Activated T-helper 2 cell treated with anti-CD3 and anti-CD28 coated beads, Interferon-gamma antibody, Interleukin-2, Interleukin-4, amounts not matched to agents 10 μg/mL and 5 μg/mL and 100 μg/mL, durations not matched to agents 14 hours and 24 hours and 36 hours (primary cell): ENCODE measurements around the gene NAT9. TPM values are rescaled to one million over a fixed set of nuclear protein-coding genes. Genes with fewer than 3 reads are reported as not detected.

Source experiments
- DNase-seq: peaks from one replicate; pipeline ENCODE4 v3.0.0; 2021; ENCODE audit warnings: low spot score
- H3K27ac Mint-ChIP-seq: one replicate; pipeline ENCODE4 v1.8.0; 2021; ENCODE audit warnings: mixed read lengths
- H3K27me3 Mint-ChIP-seq: one replicate; pipeline ENCODE4 v1.8.0; 2021; ENCODE audit warnings: low read depth, mixed read lengths
- H3K36me3 Mint-ChIP-seq: one replicate; pipeline ENCODE4 v1.8.0; 2021; ENCODE audit warnings: low read depth, mixed read lengths
- H3K4me1 Mint-ChIP-seq: one replicate; pipeline ENCODE4 v1.8.0; 2021; ENCODE audit warnings: low read depth, mixed read lengths
- H3K4me3 Mint-ChIP-seq: one replicate; pipeline ENCODE4 v1.8.0; 2021; ENCODE audit warnings: low read depth, mild to moderate bottlenecking, moderate library complexity, mixed read lengths
- H3K9me3 Mint-ChIP-seq: one replicate; pipeline ENCODE4 v1.8.0; 2021; ENCODE audit warnings: mixed read lengths
- intact Hi-C: fragments of 100-400 bp; cut with micrococcal nuclease; formaldehyde crosslinking; loops from one replicate; pipeline ENCODE4 v1.15.1; 2023
- total RNA-seq: library from RNA; stranded (reverse); gene quantifications from 2 replicates; pipeline ENCODE4 v1.2.3, GENCODE V29; 2022

Gene NAT9
- total RNA-seq, 1 donor from 2014 or later, result 55.3 TPM

GRCh38 chr17:74742978-74743545 lies 33.1 kb downstream of the NAT9 start:
- no peak for DNase-seq
- Mint-ChIP-seq H3K4me3 (peak overlapping the region; percentile 66), H3K9me3 (no peaks in the 10 kb centered on the region), H3K27me3 (no peaks in the 10 kb centered on the region), H3K4me1 (peaks cover 82% of the 10 kb centered on the region), H3K36me3 (peaks cover 10% of the 10 kb centered on the region), H3K27ac (peak overlapping the region; percentile 85)
- intact Hi-C loops, result loop anchor here (5.0 kb wide), 1 partner anchor 461 kb away; no protein-coding TSS in a partner anchor

GRCh38 chr17:74742153-74742515 lies 34.0 kb downstream of the NAT9 start:
- no peaks in the 10 kb centered on the region for H3K9me3 Mint-ChIP-seq
- peak overlapping the region; percentile 52 for H3K4me3 Mint-ChIP-seq
- H3K36me3 Mint-ChIP-seq, result peaks cover 10% of the 10 kb centered on the region
- intact Hi-C loops, result loop anchor here (5.0 kb wide), 1 partner anchor 460 kb away; no protein-coding TSS in a partner anchor
- peak; percentile 72 for DNase-seq
- peaks cover 76% of the 10 kb centered on the region for H3K4me1 Mint-ChIP-seq
- peak overlapping the region; percentile 88 for H3K27ac Mint-ChIP-seq
- H3K27me3 Mint-ChIP-seq, result no peaks in the 10 kb centered on the region

- Mint-ChIP-seq H3K4me3 (no peak overlapping the region), H3K9me3 (no peaks in the 10 kb centered on the region), H3K36me3 (peaks cover 10% of the 10 kb centered on the region), H3K27ac (peak overlapping the region; percentile 48), H3K27me3 (peaks cover 4% of the 10 kb centered on the region), H3K4me1 (peaks cover 73% of the 10 kb centered on the region)
- intact Hi-C loops, result loop anchor here (5.0 kb wide), 1 partner anchor 459 kb away; no protein-coding TSS in a partner anchor
- DNase-seq, result no peak
These were observed 35.3 kb downstream of the NAT9 start for GRCh38 chr17:74740641-74741387.

- no peak for DNase-seq
- Mint-ChIP-seq H3K27me3 (peaks cover 4% of the 10 kb centered on the region), H3K36me3 (peaks cover 10% of the 10 kb centered on the region), H3K9me3 (no peaks in the 10 kb centered on the region), H3K27ac (peak overlapping the region; percentile 60), H3K4me1 (peaks cover 73% of the 10 kb centered on the region), H3K4me3 (peak overlapping the region; percentile 24)
- intact Hi-C loops, result loop anchor here (5.0 kb wide), 1 partner anchor 458 kb away; no protein-coding TSS in a partner anchor
These were observed 36.0 kb downstream of the NAT9 start for GRCh38 chr17:74740173-74740572.

- Mint-ChIP-seq H3K4me1 (peaks cover 67% of the 10 kb centered on the region), H3K9me3 (no peaks in the 10 kb centered on the region), H3K27ac (peak overlapping the region; percentile 87), H3K4me3 (peak overlapping the region; percentile 84), H3K27me3 (peaks cover 8% of the 10 kb centered on the region), H3K36me3 (peaks cover 10% of the 10 kb centered on the region)
- intact Hi-C loops, result loop anchor here (5.0 kb wide), 1 partner anchor 172 kb away; the partner anchor contains the start of gene CD300H
- DNase-seq, result no peak
These were observed 36.8 kb downstream of the NAT9 start for GRCh38 chr17:74739227-74739831.

- H3K27me3 Mint-ChIP-seq, result peaks cover 9% of the 10 kb centered on the region
- intact Hi-C loops, result loop anchor here (5.0 kb wide), 1 partner anchor 171 kb away; the partner anchor contains the start of gene CD300H
- H3K36me3 Mint-ChIP-seq, result peaks cover 2% of the 10 kb centered on the region
- H3K4me1 Mint-ChIP-seq, result peaks cover 57% of the 10 kb centered on the region
- peak overlapping the region; percentile 87 for H3K27ac Mint-ChIP-seq
- H3K9me3 Mint-ChIP-seq, result no peaks in the 10 kb centered on the region
- H3K4me3 Mint-ChIP-seq, result peak overlapping the region; percentile 84
- DNase-seq, result peak; percentile 82
These were observed 37.8 kb downstream of the NAT9 start for GRCh38 chr17:74738051-74738996.

- DNase-seq, result peak; percentile 45
- peaks cover 9% of the 10 kb centered on the region for H3K27me3 Mint-ChIP-seq
- peaks cover 48% of the 10 kb centered on the region for H3K4me1 Mint-ChIP-seq
- peak overlapping the region; percentile 84 for H3K4me3 Mint-ChIP-seq
- H3K36me3 Mint-ChIP-seq, result no peaks in the 10 kb centered on the region
- intact Hi-C loops, result loop anchor here (1.0 to 5.0 kb wide), 2 partner anchors 80 to 170 kb away; partner anchors contain the start of gene CD300H
- no peaks in the 10 kb centered on the region for H3K9me3 Mint-ChIP-seq
- H3K27ac Mint-ChIP-seq, result peak overlapping the region; percentile 87
These were observed 38.7 kb downstream of the NAT9 start for GRCh38 chr17:74737299-74738050.

DNA sequence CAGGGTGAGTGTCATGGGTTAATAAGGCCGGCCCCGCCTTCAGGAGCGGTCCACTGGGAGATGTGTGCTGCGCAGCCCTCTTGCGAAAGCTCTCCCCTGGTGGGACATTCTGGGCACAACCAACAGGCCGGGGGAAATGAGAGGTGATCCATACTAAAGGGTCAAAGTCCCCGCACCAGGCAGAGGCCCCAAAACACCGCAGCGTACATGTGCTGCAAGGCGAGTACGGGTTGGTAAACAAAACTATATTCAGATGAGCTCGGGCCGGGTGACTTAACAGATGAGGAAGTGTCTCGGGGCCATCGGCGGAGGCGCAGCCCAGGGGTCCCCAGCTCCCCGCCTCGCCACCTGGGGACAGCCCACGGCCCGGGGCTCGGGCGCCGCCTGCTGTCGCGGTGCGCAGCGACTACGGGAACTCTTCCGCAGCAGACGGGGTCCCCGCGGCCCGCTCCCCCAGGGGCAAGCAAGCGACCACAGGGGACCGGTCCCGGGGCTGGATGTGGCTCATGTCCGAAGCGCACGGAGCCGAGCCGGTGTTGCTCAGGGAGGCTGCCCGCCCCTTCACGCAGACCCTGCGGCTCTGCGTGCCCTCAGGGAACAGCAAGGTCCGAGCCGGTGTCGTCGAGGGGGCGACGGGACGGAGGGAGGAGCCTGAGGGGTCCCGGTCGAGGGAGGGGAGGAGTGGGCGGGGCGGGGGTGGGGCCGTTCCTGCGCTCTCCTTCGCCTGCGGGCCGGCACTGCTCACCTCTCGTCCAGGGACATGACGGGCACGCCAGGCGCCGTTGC lies 39.4 kb downstream of the NAT9 start, which contains the start of gene RAB37:
Gene RAB37 (plus strand): TSS at position 744 of the 786 bp plus-strand sequence. CDS start 17 bp downstream, at position 761.
- Mint-ChIP-seq H3K4me3 (peak within 1 kb of the TSS; percentile 84), H3K36me3 (no peaks in the 10 kb centered on the region), H3K27me3 (peaks cover 9% of the 10 kb centered on the region), H3K27ac (peak within 1 kb of the TSS; percentile 87), H3K9me3 (no peaks in the 10 kb centered on the region), H3K4me1 (peaks cover 41% of the 10 kb centered on the region)
- DNase-seq, result peak; percentile 35
- intact Hi-C loops, result loop anchor here (1.0 to 5.0 kb wide), 2 partner anchors 79 to 169 kb away; partner anchors contain the start of gene CD300H

GRCh38 chr17:74734256-74734655 lies 41.9 kb downstream of the NAT9 start:
- Mint-ChIP-seq H3K4me3 (no peak overlapping the region), H3K4me1 (peaks cover 27% of the 10 kb centered on the region), H3K9me3 (no peaks in the 10 kb centered on the region), H3K27ac (no peak overlapping the region), H3K27me3 (peaks cover 9% of the 10 kb centered on the region), H3K36me3 (no peaks in the 10 kb centered on the region)
- intact Hi-C loops, result no loop called here
- no peak for DNase-seq

DNA sequence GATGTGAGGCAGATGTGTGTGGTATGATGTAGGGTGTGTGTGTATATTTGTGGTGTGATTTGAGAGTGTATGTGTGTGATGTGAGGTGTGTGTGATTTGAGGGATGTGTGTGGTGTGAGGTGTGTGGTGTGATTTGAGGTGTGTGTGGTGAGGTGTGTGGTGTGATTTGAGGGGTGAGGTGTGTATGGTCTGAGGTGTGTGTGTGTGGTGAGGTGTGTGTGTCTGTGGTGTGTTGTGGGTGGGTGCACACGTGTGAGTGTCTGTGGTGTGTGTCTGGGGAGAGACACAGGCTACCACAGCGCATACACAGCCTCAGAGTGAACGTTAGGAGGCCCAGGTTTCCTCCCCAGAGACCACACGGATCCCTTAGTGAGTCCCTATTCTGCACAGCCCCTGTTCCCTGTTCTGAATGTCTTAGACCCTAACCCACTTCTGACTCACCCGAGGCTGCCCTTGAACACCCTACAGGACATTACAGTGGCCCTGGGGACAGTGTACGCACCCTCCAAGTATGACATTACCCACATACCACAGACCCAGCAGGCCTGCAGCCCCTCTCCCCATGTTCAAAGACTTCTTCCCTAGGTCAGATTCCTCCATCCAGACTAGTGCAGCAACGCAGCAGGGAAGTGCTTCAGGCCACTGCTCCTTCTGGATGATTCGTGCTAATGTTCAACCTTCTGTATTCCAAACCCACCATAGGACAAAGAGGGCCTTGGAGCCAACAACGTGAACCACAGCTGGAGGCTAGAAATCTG lies 42.6 kb downstream of the NAT9 start:
- Mint-ChIP-seq H3K9me3 (no peaks in the 10 kb centered on the region), H3K27me3 (peaks cover 9% of the 10 kb centered on the region), H3K4me1 (peaks cover 20% of the 10 kb centered on the region), H3K36me3 (no peaks in the 10 kb centered on the region), H3K4me3 (no peak overlapping the region), H3K27ac (no peak overlapping the region)
- DNase-seq, result no peak
- intact Hi-C loops, result no loop called here
